Breast epithelium (tissue), 4 donors: ENCODE measurements around the gene CCDC160. TPM values are rescaled to one million over a fixed set of nuclear protein-coding genes. Genes with fewer than 3 reads are reported as not detected.

Experiments
- DNase-seq, 2 donors: peaks; one replicate each; pipeline ENCODE4 v3.0.0-alpha.2; 2019; ENCODE audit warnings: low spot score in 2 of 2
- H3K27ac ChIP-seq, 2 donors: fragments of 200-600 bp; sonication (generic) in 1 of 2; one replicate each; pipeline ENCODE4 v1.5.1; 2016 to 2019; ENCODE audit warnings: mild to moderate bottlenecking in 1 of 2
- H3K27me3 ChIP-seq, 2 donors: fragments of 200-600 bp; sonication (generic) in 1 of 2; one replicate each; pipeline versions ENCODE4 v1.5.1 to v1.6.0; 2017 to 2019; ENCODE audit warnings: control low read depth in 1 of 2, mild to moderate bottlenecking in 1 of 2
- H3K36me3 ChIP-seq: fragments of 200-600 bp; one replicate; pipeline ENCODE4 v1.5.1; 2019
- H3K4me1 ChIP-seq, 2 donors: fragments of 200-600 bp; sonication (generic); one replicate each; pipeline ENCODE4 v1.5.1; 2016 to 2019; ENCODE audit warnings: control low read depth in 1 of 2
- H3K4me3 ChIP-seq, 3 donors: fragments of 200-600 bp; sonication (generic); 1 replicate in 2 of 3; 2 replicates in 1 of 3; pipeline ENCODE4 v1.5.1; 2016 to 2019; ENCODE audit warnings: mild to moderate bottlenecking in 3 of 3, moderate library complexity in 2 of 3
- H3K9me3 ChIP-seq, 2 donors: fragments of 200-600 bp; sonication (generic) in 1 of 2; one replicate each; pipeline ENCODE4 v1.5.1; 2016 to 2019; ENCODE audit warnings: control low read depth in 1 of 2
- CTCF ChIP-seq, 3 donors: fragments of 450-650 bp; IDR thresholded peaks; one replicate each; pipeline ENCODE4 v1.5.1; 2016 to 2017; ENCODE audit warnings: antibody characterized with exemption in 3 of 3, mild to moderate bottlenecking in 3 of 3, moderate library complexity in 3 of 3
- POLR2A ChIP-seq: fragments of 450-650 bp; IDR thresholded peaks from one replicate; pipeline ENCODE4 v1.6.1; 2016; ENCODE audit warnings: antibody characterized with exemption, mild to moderate bottlenecking, moderate library complexity
- POLR2AphosphoS5 ChIP-seq, 3 donors: sonication (generic); formaldehyde crosslinking; IDR thresholded peaks; one replicate each; pipeline ENCODE4 v1.6.1; 2017; ENCODE audit warnings: antibody characterized with exemption in 3 of 3
- intact Hi-C: fragments of 100-400 bp; cut with DNase I; formaldehyde crosslinking; loops from one replicate; pipeline ENCODE4 v1.15.1; 2023; ENCODE audit warnings: low total_unique reads
- total RNA-seq, 3 donors: library from RNA; depleted of rRNA; stranded (reverse); fragments of >200 nt; gene quantifications; one replicate each; pipeline ENCODE4 v1.1.0, GENCODE V29; 2016

CCDC160 gene
- 1 to 10 TPM in 2 of 3 donors, under 1 TPM in 1; 0.16 to 3.6 (median 2.0) TPM for total RNA-seq

- no peak for TF ChIP-seq POLR2AphosphoS5 (IDR thresholded peaks at IDR 0.05)
- no peak for TF ChIP-seq CTCF (IDR thresholded peaks at IDR 0.05)
- TF ChIP-seq POLR2A: no peak
- intact Hi-C loops: no loop called here
- DNase-seq: peak in 1 of 2 donors; percentile 50
- Histone ChIP-seq H3K9me3 (no peaks in the 10 kb centered on the region), H3K4me1 (no peaks in the 10 kb centered on the region), H3K4me3 (peak within 1 kb of the TSS; percentile 45 to 63 (median 56)), H3K36me3 (no peaks in the 10 kb centered on the region), H3K27me3 (peaks cover 0 to 39% of the 10 kb centered on the region in 2 donors), H3K27ac (peak within 1 kb of the TSS; percentile 2 to 61)
Measured at GRCh38 chrX:134236626-134237614, at the start of gene CCDC160. CCDC160 (plus strand) TSS chrX:134237182; CDS start chrX:134244801, 7,619 bp downstream.

GRCh38 chrX:134191281-134191680 lies 45.7 kb upstream of the CCDC160 start:
- no peak for DNase-seq
- TF ChIP-seq POLR2A: no peak
- TF ChIP-seq POLR2AphosphoS5 (IDR thresholded peaks at IDR 0.05): no peak
- TF ChIP-seq CTCF (IDR thresholded peaks at IDR 0.05): no peak
- no peak overlapping the region for H3K4me3 ChIP-seq
- H3K27ac ChIP-seq: no peak overlapping the region
- peaks cover 0 to 27% of the 10 kb centered on the region in 2 donors for H3K27me3 ChIP-seq
- H3K4me1 ChIP-seq: no peaks in the 10 kb centered on the region
- intact Hi-C loops: no loop called here
- no peaks in the 10 kb centered on the region for H3K36me3 ChIP-seq
- H3K9me3 ChIP-seq: no peaks in the 10 kb centered on the region

- Histone ChIP-seq H3K4me1 (no peaks in the 10 kb centered on the region), H3K27ac (no peak overlapping the region), H3K9me3 (peaks cover 0 to 11% of the 10 kb centered on the region in 2 donors), H3K36me3 (no peaks in the 10 kb centered on the region), H3K27me3 (peaks cover 0 to 9% of the 10 kb centered on the region in 2 donors), H3K4me3 (no peak overlapping the region)
- TF ChIP-seq POLR2AphosphoS5 (IDR thresholded peaks at IDR 0.05): no peak
- no peak for TF ChIP-seq POLR2A
- no peak for TF ChIP-seq CTCF (IDR thresholded peaks at IDR 0.05)
- intact Hi-C loops: no loop called here
- no peak for DNase-seq
Measured at GRCh38 chrX:134194915-134195314, 42.1 kb upstream of the CCDC160 start.

GRCh38 chrX:134202561-134202960 lies 34.4 kb upstream of the CCDC160 start:
- H3K36me3 ChIP-seq: no peaks in the 10 kb centered on the region
- no peak overlapping the region for H3K4me3 ChIP-seq
- H3K4me1 ChIP-seq: no peaks in the 10 kb centered on the region
- TF ChIP-seq POLR2A (no peak), POLR2AphosphoS5 (IDR thresholded peaks at IDR 0.05) (no peak), CTCF (IDR thresholded peaks at IDR 0.05) (no peak)
- H3K27me3 ChIP-seq: peaks cover 0 to 19% of the 10 kb centered on the region in 2 donors
- H3K9me3 ChIP-seq: peaks cover 0 to 2% of the 10 kb centered on the region in 2 donors
- intact Hi-C loops: no loop called here
- no peak for DNase-seq
- H3K27ac ChIP-seq: no peak overlapping the region

GRCh38 chrX:134206221-134206620 lies 30.8 kb upstream of the CCDC160 start:
- no peak overlapping the region for H3K4me3 ChIP-seq
- H3K36me3 ChIP-seq: no peaks in the 10 kb centered on the region
- H3K9me3 ChIP-seq: peaks cover 0 to 4% of the 10 kb centered on the region in 2 donors
- DNase-seq: no peak
- intact Hi-C loops: no loop called here
- no peaks in the 10 kb centered on the region for H3K4me1 ChIP-seq
- peaks cover 0 to 9% of the 10 kb centered on the region in 2 donors for H3K27me3 ChIP-seq
- TF ChIP-seq POLR2A (no peak), POLR2AphosphoS5 (IDR thresholded peaks at IDR 0.05) (no peak), CTCF (IDR thresholded peaks at IDR 0.05) (no peak)
- H3K27ac ChIP-seq: no peak overlapping the region
